GM12878 (cell line): Measurements from ENCODE around the gene ROCK1. TPM values are rescaled to one million over a fixed set of nuclear protein-coding genes. Genes with fewer than 3 reads are reported as not detected.

ENCODE experiments used
- ATAC-seq: fragments of 200-7000 bp; cut with Tn5 transposase; 3 replicates; pipeline ENCODE4 v1.9.1; 2020; ENCODE audit warnings: mild to moderate bottlenecking, moderate library complexity
- BruUV-seq: library from RNA; stranded (reverse); fragments of 400-500 nt; replicated peaks from 2 replicates; lab custom pipeline; 2021; lab: Mats Ljungman, UMichigan
- CTCF ChIA-PET: fragments of 300-600 bp; sonication (Branson Sonifier 250); formaldehyde crosslinking; extraction: SDS; loops from one replicate; lab custom pipeline; 2021; ENCODE audit warnings: inconsistent platforms; lab: Yijun Ruan, JAX
- POLR2A ChIA-PET: fragments of 350-600 bp; formaldehyde crosslinking; extraction: SDS; loops from one replicate; lab custom pipeline; 2021; ENCODE audit warnings: inconsistent platforms; lab: Charles Lee
- RAD21 ChIA-PET: fragments of 300-600 bp; sonication (Branson Sonifier 250); formaldehyde crosslinking; loops from one replicate; lab custom pipeline; 2023; ENCODE audit warnings: antibody characterized with exemption; ENCODE audit not compliant: unreplicated experiment; lab: Charles Lee
- SMC1A ChIA-PET: fragments of 300-600 bp; sonication (Branson Sonifier 250); formaldehyde crosslinking; loops from one replicate; lab custom pipeline; 2023; ENCODE audit not compliant: unreplicated experiment, uncharacterized antibody; lab: Charles Lee
- DNase-seq: peaks from one replicate; pipeline ENCODE4 v3.0.0-alpha.2; 2011; ENCODE audit warnings: low read depth, low spot score
- FAIRE-seq: peaks from 3 replicates; lab custom pipeline; 2011; peaks lifted over from hg19 to GRCh38; lab: Jason Lieb, UNC
- H2AFZ ChIP-seq: 2 replicates; pipeline ENCODE4 v1.6.0; 2011; ENCODE audit warnings: low read depth, low read length, control low read depth; ENCODE audit not compliant: control insufficient read depth
- H3K27ac ChIP-seq: 2 replicates; pipeline ENCODE4 v1.5.1; 2011; ENCODE audit warnings: control low read depth; ENCODE audit not compliant: control insufficient read depth, insufficient read depth
- H3K27me3 ChIP-seq, 2 experiments: replicated peaks in 1 of 2; 2 replicates each; pipeline versions ENCODE4 v1.6.0 to v1.6.1; 2011; ENCODE audit warnings: low read length in 1 of 2; ENCODE audit not compliant: control insufficient read depth in 2 of 2, insufficient read depth in 2 of 2
- H3K36me3 ChIP-seq, 2 experiments: 2 replicates each; pipeline ENCODE4 v1.5.1; 2011; ENCODE audit warnings: low read length in 1 of 2; ENCODE audit not compliant: control insufficient read depth in 2 of 2, insufficient read depth in 2 of 2
- H3K4me1 ChIP-seq: 2 replicates; pipeline ENCODE4 v1.6.1; 2011; ENCODE audit warnings: mild to moderate bottlenecking, low read length, moderate library complexity, mixed read lengths; ENCODE audit not compliant: control insufficient read depth, insufficient read depth
- H3K4me2 ChIP-seq: 2 replicates; pipeline ENCODE4 v1.6.0; 2011; ENCODE audit warnings: control low read depth; ENCODE audit not compliant: control insufficient read depth, insufficient read depth
- H3K4me3 ChIP-seq: fragments of 200-600 bp; sonication (generic); 2 replicates; pipeline ENCODE4 v1.5.1; 2016
- H3K79me2 ChIP-seq: 2 replicates; pipeline ENCODE4 v1.6.0; 2011; ENCODE audit warnings: low read length; ENCODE audit not compliant: control insufficient read depth, insufficient read depth
- H3K9ac ChIP-seq: 2 replicates; pipeline ENCODE4 v1.8.0; 2011; ENCODE audit warnings: low read length, control low read depth, mixed read lengths; ENCODE audit not compliant: control insufficient read depth, insufficient read depth
- H3K9me3 ChIP-seq: replicated peaks from 3 replicates; pipeline ENCODE4 v1.5.1; 2011; ENCODE audit warnings: mild to moderate bottlenecking, low read length; ENCODE audit not compliant: control insufficient read depth, insufficient read depth
- H4K20me1 ChIP-seq: 2 replicates; pipeline ENCODE4 v1.6.0; 2011; ENCODE audit not compliant: control insufficient read depth, insufficient read depth
- BACH1 ChIP-seq: fragments of 450-650 bp; IDR thresholded peaks from 2 replicates; pipeline ENCODE4 v1.6.1; 2017; ENCODE audit warnings: mild to moderate bottlenecking, borderline replicate concordance
- NR2C2 ChIP-seq: IDR thresholded peaks from 2 replicates; pipeline ENCODE4 v1.6.1; 2011; ENCODE audit warnings: borderline replicate concordance, low read depth; ENCODE audit not compliant: control insufficient read depth, insufficient read length
- NR2F1 ChIP-seq: fragments of 450-650 bp; conservative IDR thresholded peaks from 2 replicates; pipeline ENCODE4 v1.6.1; 2017; ENCODE audit warnings: mild to moderate bottlenecking
- YY1 ChIP-seq: IDR thresholded peaks from 2 replicates; pipeline ENCODE4 v1.6.1; 2011; ENCODE audit warnings: low read depth, mild to moderate bottlenecking, low read length
- in situ Hi-C: fragments of 300-500 bp; cut with MboI; formaldehyde crosslinking; loops from 9 replicates; pipeline ENCODE4 v1.14.3; 2018; ENCODE audit warnings: mixed read lengths
- intact Hi-C: fragments of 100-400 bp; cut with micrococcal nuclease; formaldehyde crosslinking; loops from one replicate; pipeline ENCODE4 v1.14.2; 2022; ENCODE audit not compliant: unreplicated experiment
- polyA plus RNA-seq, 11 experiments: library from polyadenylated mRNA; depleted of rRNA in 4 of 11; unstranded in 6 of 11; stranded (reverse) in 5 of 11; fragments of >200 nt; fragmentation: Nextera tagmentation in 4 of 11; fragmentation: Illumina TruSeq in 1 of 11; extraction: Ambion mirVana in 4 of 11; extraction: Trizol in 1 of 11; gene quantifications; 1 replicate in 1 of 11; 2 replicates in 10 of 11; pipeline versions ENCODE4 v1.2.1 to v1.2.3, GENCODE V29; 2011 to 2016; ENCODE audit warnings: inconsistent platforms in 2 of 11, missing spikeins in 2 of 11, low read depth in 1 of 11
- total RNA-seq, 4 experiments: library from RNA; depleted of rRNA in 3 of 4; stranded (reverse); fragments of >200 nt in 3 of 4; fragmentation: Illumina TruSeq in 1 of 4; extraction: Trizol in 1 of 4; gene quantifications; 2 replicates each; pipeline versions ENCODE4 v1.2.1 to v1.2.3, GENCODE V29; 2013 to 2021
- TF ChIP-seq, protein P1 (sequence below): IDR thresholded peaks from 2 replicates; pipeline ENCODE4 v1.6.1; 2011; ENCODE audit warnings: borderline replicate concordance, low read depth, mild to moderate bottlenecking, moderate library complexity, mixed read lengths, low read length; ENCODE audit not compliant: insufficient read depth; ENCODE audit errors: extremely low read length
- TF ChIP-seq, protein P2 (sequence below): IDR thresholded peaks from 2 replicates; pipeline ENCODE4 v1.6.1; 2012; ENCODE audit warnings: mild to moderate bottlenecking, low read depth, low read length
- TF ChIP-seq, protein P3 (sequence below): IDR thresholded peaks from 2 replicates; pipeline ENCODE4 v1.6.1; 2012; ENCODE audit warnings: improper control_type of control experiment, low read depth, low read length; ENCODE audit not compliant: insufficient replicate concordance
- TF ChIP-seq, protein P4 (sequence below): fragments of 450-650 bp; formaldehyde crosslinking; IDR thresholded peaks from 2 replicates; pipeline ENCODE4 v1.5.0; 2022; ENCODE audit warnings: mild to moderate bottlenecking, missing genetic modification characterization

Gene ROCK1
- total and polyA plus RNA-seq, 10 of the 15 experiments (the other 5 are each of a cell fraction or from before 2014, with no cell fraction given), result 14.8 to 46.6 (median 29.5) TPM

DNA sequence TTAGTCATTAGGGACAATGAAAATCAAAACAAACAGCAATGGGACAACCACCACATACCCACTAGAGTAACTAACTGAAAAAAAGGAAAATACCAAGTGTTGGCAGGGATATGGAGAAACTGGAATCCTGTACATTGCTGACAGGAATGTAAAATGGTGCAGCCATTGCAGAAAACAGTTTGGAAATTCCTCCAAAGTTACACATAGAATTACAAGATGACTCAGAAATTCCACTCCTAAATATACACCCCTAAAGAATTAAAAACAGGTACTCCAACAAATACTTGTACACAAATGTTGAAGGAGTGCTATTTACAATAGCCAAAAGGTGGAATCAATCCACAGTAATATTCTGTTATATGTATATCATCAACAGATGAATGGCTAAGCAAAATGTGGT, 110.9 kb downstream of the ROCK1 start:
- TF ChIP-seq, protein P1, sequence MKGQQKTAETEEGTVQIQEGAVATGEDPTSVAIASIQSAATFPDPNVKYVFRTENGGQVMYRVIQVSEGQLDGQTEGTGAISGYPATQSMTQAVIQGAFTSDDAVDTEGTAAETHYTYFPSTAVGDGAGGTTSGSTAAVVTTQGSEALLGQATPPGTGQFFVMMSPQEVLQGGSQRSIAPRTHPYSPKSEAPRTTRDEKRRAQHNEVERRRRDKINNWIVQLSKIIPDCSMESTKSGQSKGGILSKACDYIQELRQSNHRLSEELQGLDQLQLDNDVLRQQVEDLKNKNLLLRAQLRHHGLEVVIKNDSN, result no peak
- TF ChIP-seq YY1 (no peak), NR2F1 (no peak), BACH1 (no peak), NR2C2 (no peak)
- TF ChIP-seq, protein P2, sequence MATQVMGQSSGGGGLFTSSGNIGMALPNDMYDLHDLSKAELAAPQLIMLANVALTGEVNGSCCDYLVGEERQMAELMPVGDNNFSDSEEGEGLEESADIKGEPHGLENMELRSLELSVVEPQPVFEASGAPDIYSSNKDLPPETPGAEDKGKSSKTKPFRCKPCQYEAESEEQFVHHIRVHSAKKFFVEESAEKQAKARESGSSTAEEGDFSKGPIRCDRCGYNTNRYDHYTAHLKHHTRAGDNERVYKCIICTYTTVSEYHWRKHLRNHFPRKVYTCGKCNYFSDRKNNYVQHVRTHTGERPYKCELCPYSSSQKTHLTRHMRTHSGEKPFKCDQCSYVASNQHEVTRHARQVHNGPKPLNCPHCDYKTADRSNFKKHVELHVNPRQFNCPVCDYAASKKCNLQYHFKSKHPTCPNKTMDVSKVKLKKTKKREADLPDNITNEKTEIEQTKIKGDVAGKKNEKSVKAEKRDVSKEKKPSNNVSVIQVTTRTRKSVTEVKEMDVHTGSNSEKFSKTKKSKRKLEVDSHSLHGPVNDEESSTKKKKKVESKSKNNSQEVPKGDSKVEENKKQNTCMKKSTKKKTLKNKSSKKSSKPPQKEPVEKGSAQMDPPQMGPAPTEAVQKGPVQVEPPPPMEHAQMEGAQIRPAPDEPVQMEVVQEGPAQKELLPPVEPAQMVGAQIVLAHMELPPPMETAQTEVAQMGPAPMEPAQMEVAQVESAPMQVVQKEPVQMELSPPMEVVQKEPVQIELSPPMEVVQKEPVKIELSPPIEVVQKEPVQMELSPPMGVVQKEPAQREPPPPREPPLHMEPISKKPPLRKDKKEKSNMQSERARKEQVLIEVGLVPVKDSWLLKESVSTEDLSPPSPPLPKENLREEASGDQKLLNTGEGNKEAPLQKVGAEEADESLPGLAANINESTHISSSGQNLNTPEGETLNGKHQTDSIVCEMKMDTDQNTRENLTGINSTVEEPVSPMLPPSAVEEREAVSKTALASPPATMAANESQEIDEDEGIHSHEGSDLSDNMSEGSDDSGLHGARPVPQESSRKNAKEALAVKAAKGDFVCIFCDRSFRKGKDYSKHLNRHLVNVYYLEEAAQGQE, result no peak
- TF ChIP-seq, protein P3, sequence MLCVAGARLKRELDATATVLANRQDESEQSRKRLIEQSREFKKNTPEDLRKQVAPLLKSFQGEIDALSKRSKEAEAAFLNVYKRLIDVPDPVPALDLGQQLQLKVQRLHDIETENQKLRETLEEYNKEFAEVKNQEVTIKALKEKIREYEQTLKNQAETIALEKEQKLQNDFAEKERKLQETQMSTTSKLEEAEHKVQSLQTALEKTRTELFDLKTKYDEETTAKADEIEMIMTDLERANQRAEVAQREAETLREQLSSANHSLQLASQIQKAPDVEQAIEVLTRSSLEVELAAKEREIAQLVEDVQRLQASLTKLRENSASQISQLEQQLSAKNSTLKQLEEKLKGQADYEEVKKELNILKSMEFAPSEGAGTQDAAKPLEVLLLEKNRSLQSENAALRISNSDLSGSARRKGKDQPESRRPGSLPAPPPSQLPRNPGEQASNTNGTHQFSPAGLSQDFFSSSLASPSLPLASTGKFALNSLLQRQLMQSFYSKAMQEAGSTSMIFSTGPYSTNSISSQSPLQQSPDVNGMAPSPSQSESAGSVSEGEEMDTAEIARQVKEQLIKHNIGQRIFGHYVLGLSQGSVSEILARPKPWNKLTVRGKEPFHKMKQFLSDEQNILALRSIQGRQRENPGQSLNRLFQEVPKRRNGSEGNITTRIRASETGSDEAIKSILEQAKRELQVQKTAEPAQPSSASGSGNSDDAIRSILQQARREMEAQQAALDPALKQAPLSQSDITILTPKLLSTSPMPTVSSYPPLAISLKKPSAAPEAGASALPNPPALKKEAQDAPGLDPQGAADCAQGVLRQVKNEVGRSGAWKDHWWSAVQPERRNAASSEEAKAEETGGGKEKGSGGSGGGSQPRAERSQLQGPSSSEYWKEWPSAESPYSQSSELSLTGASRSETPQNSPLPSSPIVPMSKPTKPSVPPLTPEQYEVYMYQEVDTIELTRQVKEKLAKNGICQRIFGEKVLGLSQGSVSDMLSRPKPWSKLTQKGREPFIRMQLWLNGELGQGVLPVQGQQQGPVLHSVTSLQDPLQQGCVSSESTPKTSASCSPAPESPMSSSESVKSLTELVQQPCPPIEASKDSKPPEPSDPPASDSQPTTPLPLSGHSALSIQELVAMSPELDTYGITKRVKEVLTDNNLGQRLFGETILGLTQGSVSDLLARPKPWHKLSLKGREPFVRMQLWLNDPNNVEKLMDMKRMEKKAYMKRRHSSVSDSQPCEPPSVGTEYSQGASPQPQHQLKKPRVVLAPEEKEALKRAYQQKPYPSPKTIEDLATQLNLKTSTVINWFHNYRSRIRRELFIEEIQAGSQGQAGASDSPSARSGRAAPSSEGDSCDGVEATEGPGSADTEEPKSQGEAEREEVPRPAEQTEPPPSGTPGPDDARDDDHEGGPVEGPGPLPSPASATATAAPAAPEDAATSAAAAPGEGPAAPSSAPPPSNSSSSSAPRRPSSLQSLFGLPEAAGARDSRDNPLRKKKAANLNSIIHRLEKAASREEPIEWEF, result no peak
- TF ChIP-seq, protein P4, sequence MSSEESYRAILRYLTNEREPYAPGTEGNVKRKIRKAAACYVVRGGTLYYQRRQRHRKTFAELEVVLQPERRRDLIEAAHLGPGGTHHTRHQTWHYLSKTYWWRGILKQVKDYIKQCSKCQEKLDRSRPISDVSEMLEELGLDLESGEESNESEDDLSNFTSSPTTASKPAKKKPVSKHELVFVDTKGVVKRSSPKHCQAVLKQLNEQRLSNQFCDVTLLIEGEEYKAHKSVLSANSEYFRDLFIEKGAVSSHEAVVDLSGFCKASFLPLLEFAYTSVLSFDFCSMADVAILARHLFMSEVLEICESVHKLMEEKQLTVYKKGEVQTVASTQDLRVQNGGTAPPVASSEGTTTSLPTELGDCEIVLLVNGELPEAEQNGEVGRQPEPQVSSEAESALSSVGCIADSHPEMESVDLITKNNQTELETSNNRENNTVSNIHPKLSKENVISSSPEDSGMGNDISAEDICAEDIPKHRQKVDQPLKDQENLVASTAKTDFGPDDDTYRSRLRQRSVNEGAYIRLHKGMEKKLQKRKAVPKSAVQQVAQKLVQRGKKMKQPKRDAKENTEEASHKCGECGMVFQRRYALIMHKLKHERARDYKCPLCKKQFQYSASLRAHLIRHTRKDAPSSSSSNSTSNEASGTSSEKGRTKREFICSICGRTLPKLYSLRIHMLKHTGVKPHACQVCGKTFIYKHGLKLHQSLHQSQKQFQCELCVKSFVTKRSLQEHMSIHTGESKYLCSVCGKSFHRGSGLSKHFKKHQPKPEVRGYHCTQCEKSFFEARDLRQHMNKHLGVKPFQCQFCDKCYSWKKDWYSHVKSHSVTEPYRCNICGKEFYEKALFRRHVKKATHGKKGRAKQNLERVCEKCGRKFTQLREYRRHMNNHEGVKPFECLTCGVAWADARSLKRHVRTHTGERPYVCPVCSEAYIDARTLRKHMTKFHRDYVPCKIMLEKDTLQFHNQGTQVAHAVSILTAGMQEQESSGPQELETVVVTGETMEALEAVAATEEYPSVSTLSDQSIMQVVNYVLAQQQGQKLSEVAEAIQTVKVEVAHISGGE (CRISPR knock-in tag), result no peak
- in situ Hi-C loops (no loop called here), intact Hi-C loops (loop anchor here (5.0 to 10.0 kb wide), 2 partner anchors 112 to 174 kb away; partner anchors contain the start of gene ROCK1)
- Histone ChIP-seq H3K4me2 (no peak overlapping the region), H3K4me1 (no peaks in the 10 kb centered on the region), H3K9me3 (no peaks in the 10 kb centered on the region), H4K20me1 (no peaks in the 10 kb centered on the region), H2AFZ (no peak overlapping the region), H3K27ac (no peak overlapping the region), H3K4me3 (no peak overlapping the region), H3K27me3 (no peaks in the 10 kb centered on the region), H3K9ac (no peak overlapping the region), H3K36me3 (peaks cover 0 to 7% of the 10 kb centered on the region in 2 experiments; a peak in 3 of 4 replicates), H3K79me2 (no peaks in the 10 kb centered on the region)
- no TSS peak for BruUV-seq
- RAD21 ChIA-PET, result no interaction called here
- CTCF ChIA-PET, result interaction anchor here (1.2 kb wide), 1 partner anchor 179 kb away, joined by 3 read pairs; no protein-coding TSS in a partner anchor
- POLR2A ChIA-PET, result no interaction called here
- DNase-seq (no peak), ATAC-seq (no peak), FAIRE-seq (peak; percentile 35)
- SMC1A ChIA-PET, result no interaction called here
